GM23248 (cell line): ENCODE data around the gene CHST11.

Experiments used
- EZH2 ChIP-seq: fragments of 200-600 bp; sonication (generic); IDR thresholded peaks from 2 replicates; pipeline ENCODE4 v1.6.1; 2018; ENCODE audit warnings: antibody characterized with exemption, mild to moderate bottlenecking; ENCODE audit not compliant: insufficient read depth, poor library complexity, severe bottlenecking
- EZH2phosphoT487 ChIP-seq: fragments of 200-600 bp; sonication (generic); IDR thresholded peaks from 2 replicates; pipeline ENCODE4 v1.6.1; 2018; ENCODE audit warnings: antibody characterized with exemption, moderate library complexity, mild to moderate bottlenecking, low read depth; ENCODE audit not compliant: insufficient read depth

GRCh38 chr12:104462325-104462724, 5.6 kb downstream of the CHST11 start:
- TF ChIP-seq EZH2 (no peak), EZH2phosphoT487 (no peak)
